Mucosa of stomach (tissue), 1 donor: ENCODE data around the gene COPA.

Experiments
- H3K27me3 ChIP-seq: one replicate; pipeline ENCODE4 v1.7.0; 2013; ENCODE audit warnings: mild to moderate bottlenecking, low read length; ENCODE audit not compliant: control insufficient read depth, insufficient read depth
- H3K36me3 ChIP-seq: one replicate; pipeline ENCODE4 v1.7.0; 2013; ENCODE audit warnings: low read length; ENCODE audit not compliant: control insufficient read depth, insufficient read depth
- H3K4me1 ChIP-seq: one replicate; pipeline ENCODE4 v1.7.0; 2013; ENCODE audit warnings: mild to moderate bottlenecking, low read length; ENCODE audit not compliant: control insufficient read depth, insufficient read depth
- H3K4me3 ChIP-seq: one replicate; pipeline ENCODE4 v1.7.0; 2013; ENCODE audit warnings: low read length
- H3K9ac ChIP-seq: one replicate; pipeline ENCODE4 v1.7.0; 2013; ENCODE audit warnings: mild to moderate bottlenecking, low read length, moderate library complexity
- H3K9me3 ChIP-seq: one replicate; pipeline ENCODE4 v1.7.0; 2013; ENCODE audit warnings: mild to moderate bottlenecking, low read length, moderate library complexity; ENCODE audit not compliant: control insufficient read depth
- donor health status: Pancreatic carcinoma.

The COPA gene

DNA sequence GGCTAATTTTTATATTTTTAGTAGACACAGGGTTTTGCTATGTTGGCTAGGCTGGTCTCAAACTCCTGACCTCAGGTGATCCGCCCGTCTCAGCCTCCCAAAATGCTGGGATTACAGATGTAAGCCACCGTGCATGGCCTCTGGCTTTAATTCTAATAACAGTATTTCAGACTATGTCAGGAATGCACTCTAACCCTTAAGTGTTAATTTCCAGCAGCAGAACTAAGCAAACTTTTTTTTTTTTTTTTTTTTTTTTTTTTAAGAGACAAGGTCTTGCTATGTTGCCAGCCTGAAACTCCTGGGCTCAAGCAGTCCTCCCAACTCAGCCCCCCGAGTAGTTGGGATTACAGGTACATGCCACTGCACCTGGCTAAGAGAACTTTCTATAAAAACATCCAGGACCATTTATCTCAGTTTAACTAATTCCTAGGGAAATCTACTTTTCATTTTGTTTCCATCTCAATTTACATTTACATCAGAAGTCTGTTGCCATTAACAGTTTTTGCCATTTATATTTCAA, 87.2 kb downstream of the COPA start:
- Histone ChIP-seq H3K36me3 (no peaks in the 10 kb centered on the region), H3K4me1 (peaks cover 14% of the 10 kb centered on the region), H3K4me3 (no peak overlapping the region), H3K9ac (no peak overlapping the region), H3K9me3 (no peaks in the 10 kb centered on the region), H3K27me3 (no peaks in the 10 kb centered on the region)

DNA sequence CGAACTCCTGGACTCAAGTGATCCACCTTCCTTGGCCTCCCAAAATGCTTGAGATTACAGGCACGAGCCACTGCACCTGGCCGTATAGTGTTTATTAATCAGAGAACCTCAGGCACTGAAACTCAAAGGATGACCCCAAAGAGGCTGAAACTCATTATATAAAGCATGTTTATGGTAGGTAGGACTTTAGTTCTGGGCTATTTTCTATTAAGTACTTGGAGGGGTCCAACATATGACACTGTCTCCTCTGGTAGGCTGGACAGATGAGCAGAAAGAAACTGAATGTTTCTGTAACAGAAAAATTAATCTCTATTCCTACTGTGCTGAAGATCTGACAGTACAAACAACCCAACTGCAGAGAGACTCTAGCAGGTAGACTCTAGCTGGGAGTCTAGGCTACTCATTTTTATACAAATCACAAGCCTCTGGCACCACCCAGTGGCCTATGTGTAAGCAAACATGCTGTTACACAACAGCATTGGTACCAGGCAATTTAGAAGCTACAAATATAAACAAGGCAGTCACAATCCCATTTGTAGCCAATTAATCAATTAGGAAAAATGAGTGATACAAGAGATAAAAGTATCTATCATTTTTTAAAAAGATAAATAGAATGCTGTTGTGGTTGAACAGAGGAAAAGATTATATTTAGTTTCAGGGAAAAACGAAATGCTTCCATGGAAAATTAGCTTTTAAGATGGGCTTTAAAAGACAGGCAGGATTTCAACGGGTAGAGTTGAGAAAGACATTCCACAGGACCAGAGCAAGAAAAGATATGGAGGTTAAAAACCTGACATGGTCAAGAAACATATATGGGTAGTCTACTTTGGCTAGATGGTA, 91.1 kb downstream of the COPA start:
- H3K4me3 ChIP-seq: no peak overlapping the region
- peaks cover 7% of the 10 kb centered on the region for H3K4me1 ChIP-seq
- no peaks in the 10 kb centered on the region for H3K9me3 ChIP-seq
- no peaks in the 10 kb centered on the region for H3K27me3 ChIP-seq
- no peak overlapping the region for H3K9ac ChIP-seq
- no peaks in the 10 kb centered on the region for H3K36me3 ChIP-seq

GRCh38 chr1:160251011-160251410, 92.0 kb downstream of the COPA start:
- H3K4me1 ChIP-seq: no peaks in the 10 kb centered on the region
- H3K9me3 ChIP-seq: no peaks in the 10 kb centered on the region
- H3K27me3 ChIP-seq: no peaks in the 10 kb centered on the region
- no peak overlapping the region for H3K4me3 ChIP-seq
- no peaks in the 10 kb centered on the region for H3K36me3 ChIP-seq
- no peak overlapping the region for H3K9ac ChIP-seq

DNA sequence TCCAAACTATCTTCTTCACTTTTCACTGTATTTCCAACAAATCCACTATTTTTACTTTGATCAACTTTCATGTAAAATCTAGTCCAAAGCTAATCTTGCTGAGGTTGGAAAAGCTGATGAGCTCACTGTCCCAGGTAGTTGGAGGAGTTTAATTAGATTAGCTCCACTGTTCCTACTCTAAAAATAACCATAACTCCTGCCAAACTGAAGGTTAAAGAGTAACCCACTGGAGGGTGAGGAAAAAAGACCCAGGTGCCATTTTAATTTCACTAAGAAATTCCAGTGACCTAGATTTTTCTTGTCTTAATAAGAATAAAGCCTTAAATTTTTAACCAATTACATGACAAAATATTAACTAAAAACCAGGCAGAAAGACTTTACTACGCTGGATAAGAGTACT, 96.0 kb downstream of the COPA start:
- Histone ChIP-seq H3K36me3 (no peaks in the 10 kb centered on the region), H3K4me3 (no peak overlapping the region), H3K27me3 (no peaks in the 10 kb centered on the region), H3K4me1 (no peaks in the 10 kb centered on the region), H3K9me3 (no peaks in the 10 kb centered on the region), H3K9ac (no peak overlapping the region)

DNA sequence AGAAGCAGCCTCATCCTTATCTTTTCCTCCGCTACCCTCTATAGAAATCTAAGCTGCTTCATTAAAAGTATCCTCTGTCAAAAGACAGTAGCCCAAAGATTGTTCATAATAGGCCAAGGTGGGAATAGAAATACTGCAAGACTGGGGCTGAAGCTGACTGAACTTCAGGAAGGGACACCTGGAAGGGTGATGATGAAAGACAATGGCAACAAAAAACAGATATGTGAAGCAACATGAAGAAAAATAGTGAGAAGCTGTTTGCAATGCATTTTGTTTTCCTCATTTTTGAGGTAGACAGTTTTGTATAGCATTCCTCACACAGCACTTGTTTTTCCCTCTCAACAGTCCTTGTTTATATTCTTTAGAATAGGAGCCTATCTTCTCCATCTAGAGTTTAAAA, 97.6 kb downstream of the COPA start:
- Histone ChIP-seq H3K36me3 (no peaks in the 10 kb centered on the region), H3K4me3 (no peak overlapping the region), H3K27me3 (no peaks in the 10 kb centered on the region), H3K4me1 (no peaks in the 10 kb centered on the region), H3K9ac (no peak overlapping the region), H3K9me3 (no peaks in the 10 kb centered on the region)

DNA sequence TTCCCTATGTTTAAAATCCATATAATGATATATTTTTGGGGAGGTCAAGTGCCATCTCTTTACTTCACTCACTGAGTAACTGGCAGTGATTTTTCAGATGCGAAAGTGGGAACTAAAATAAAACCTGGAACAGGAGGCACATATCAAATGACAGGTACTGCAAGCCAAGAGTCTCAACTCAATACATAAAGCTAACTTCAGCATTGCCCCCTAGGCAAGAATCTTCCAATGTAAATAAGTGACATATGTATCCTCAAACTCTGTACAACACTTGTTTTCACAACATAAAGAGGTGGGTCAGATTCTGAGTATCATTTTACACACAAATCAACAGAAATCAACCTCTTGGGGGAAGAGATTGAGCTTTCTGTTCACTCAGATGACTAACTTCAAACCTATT, 98.8 kb downstream of the COPA start:
- H3K9ac ChIP-seq: no peak overlapping the region
- no peaks in the 10 kb centered on the region for H3K4me1 ChIP-seq
- peaks cover 11% of the 10 kb centered on the region for H3K36me3 ChIP-seq
- H3K9me3 ChIP-seq: no peaks in the 10 kb centered on the region
- H3K4me3 ChIP-seq: no peak overlapping the region
- no peaks in the 10 kb centered on the region for H3K27me3 ChIP-seq

- H3K27me3 ChIP-seq: no peaks in the 10 kb centered on the region
These were observed 99.3 kb downstream of the COPA start for GRCh38 chr1:160243767-160244166.

GRCh38 chr1:160239582-160240299, 103.3 kb downstream of the COPA start:
- H3K4me1 ChIP-seq: no peaks in the 10 kb centered on the region
- no peaks in the 10 kb centered on the region for H3K27me3 ChIP-seq
- no peak overlapping the region for H3K4me3 ChIP-seq
- no peak overlapping the region for H3K9ac ChIP-seq
- H3K9me3 ChIP-seq: no peaks in the 10 kb centered on the region
- H3K36me3 ChIP-seq: peaks cover 18% of the 10 kb centered on the region

More at GRCh38 chr1:160243767-160244166, 99.3 kb downstream of the COPA start:
- no peak overlapping the region for H3K4me3 ChIP-seq
- H3K4me1 ChIP-seq: no peaks in the 10 kb centered on the region
- H3K36me3 ChIP-seq: peaks cover 12% of the 10 kb centered on the region
- no peaks in the 10 kb centered on the region for H3K9me3 ChIP-seq
- H3K9ac ChIP-seq: no peak overlapping the region
